WTC11 (cell line): Measurements from ENCODE around the gene C10orf90. TPM values are rescaled to one million over a fixed set of nuclear protein-coding genes. Genes with fewer than 3 reads are reported as not detected.

ENCODE experiments used
- ATAC-seq: fragments of 200-7000 bp; cut with Tn5 transposase; 2 replicates; pipeline ENCODE4 v1.10.0; 2021; ENCODE audit warnings: mild to moderate bottlenecking, moderate library complexity
- CTCF ChIA-PET: fragments of 300-600 bp; sonication (Branson Sonifier 250); formaldehyde crosslinking; loops from one replicate; lab custom pipeline; 2021; ENCODE audit warnings: antibody characterized with exemption; lab: Charles Lee
- POLR2A ChIA-PET: fragments of 350-600 bp; sonication (Branson Sonifier 250); formaldehyde crosslinking; loops from one replicate; lab custom pipeline; 2021; ENCODE audit warnings: antibody characterized with exemption; lab: Charles Lee
- DNase-seq: peaks from one replicate; pipeline ENCODE4 v3.0.0; 2021; ENCODE audit warnings: low spot score
- H3K27ac Mint-ChIP-seq: 2 replicates; pipeline ENCODE4 v1.8.0; 2021; ENCODE audit warnings: mixed read lengths
- H3K27me3 Mint-ChIP-seq: 2 replicates; pipeline ENCODE4 v1.8.0; 2021; ENCODE audit warnings: low read depth, mild to moderate bottlenecking, moderate library complexity, mixed read lengths
- H3K36me3 Mint-ChIP-seq: 2 replicates; pipeline ENCODE4 v1.8.0; 2021; ENCODE audit warnings: mixed read lengths
- H3K4me1 Mint-ChIP-seq: 2 replicates; pipeline ENCODE4 v1.8.0; 2022; ENCODE audit warnings: mixed read lengths
- H3K4me3 Mint-ChIP-seq: 2 replicates; pipeline ENCODE4 v1.8.0; 2021; ENCODE audit warnings: mild to moderate bottlenecking, moderate library complexity, mixed read lengths
- H3K9me3 Mint-ChIP-seq: 2 replicates; pipeline ENCODE4 v1.8.0; 2021; ENCODE audit warnings: mixed read lengths
- AFF4 ChIP-seq: sonication (generic); formaldehyde crosslinking; IDR thresholded peaks from 2 replicates; pipeline ENCODE4 v1.8.1; 2023; ENCODE audit warnings: mild to moderate bottlenecking, missing genetic modification reagents, borderline replicate concordance
- ATF3 ChIP-seq: sonication (generic); formaldehyde crosslinking; conservative IDR thresholded peaks from 2 replicates; pipeline ENCODE4 v1.8.1; 2022; ENCODE audit warnings: mild to moderate bottlenecking, missing genetic modification reagents
- E2F4 ChIP-seq: sonication (generic); formaldehyde crosslinking; IDR thresholded peaks from 2 replicates; pipeline ENCODE4 v1.8.1; 2022; ENCODE audit warnings: low read depth, mild to moderate bottlenecking, moderate library complexity, missing genetic modification reagents, borderline replicate concordance
- FOXJ3 ChIP-seq: sonication (generic); formaldehyde crosslinking; IDR thresholded peaks from 2 replicates; pipeline ENCODE4 v1.9.0; 2021; ENCODE audit warnings: missing genetic modification reagents, mild to moderate bottlenecking, borderline replicate concordance
- FOXP4 ChIP-seq: sonication (generic); formaldehyde crosslinking; IDR thresholded peaks from 2 replicates; pipeline ENCODE4 v1.8.0; 2022; ENCODE audit warnings: mild to moderate bottlenecking, missing genetic modification reagents
- MAX ChIP-seq: sonication (generic); formaldehyde crosslinking; IDR thresholded peaks from 2 replicates; pipeline ENCODE4 v1.8.0; 2022; ENCODE audit warnings: mild to moderate bottlenecking, missing genetic modification reagents
- NR3C1 ChIP-seq: sonication (generic); formaldehyde crosslinking; conservative IDR thresholded peaks from 2 replicates; pipeline ENCODE4 v1.8.1; 2023; ENCODE audit warnings: low read depth, mild to moderate bottlenecking, missing genetic modification reagents
- PRRX2 ChIP-seq: fragments of 250-450 bp; sonication (Bioruptor Pico); IDR thresholded peaks from 2 replicates; pipeline ENCODE4 v1.8.0; 2021; ENCODE audit warnings: mild to moderate bottlenecking
- SMAD4 ChIP-seq: sonication (generic); formaldehyde crosslinking; IDR thresholded peaks from 2 replicates; pipeline ENCODE4 v1.8.0; 2022; ENCODE audit warnings: mild to moderate bottlenecking, missing genetic modification reagents
- USF2 ChIP-seq: sonication (generic); formaldehyde crosslinking; IDR thresholded peaks from 2 replicates; pipeline ENCODE4 v1.8.1; 2023; ENCODE audit warnings: mild to moderate bottlenecking, missing genetic modification reagents, moderate library complexity
- ZNF121 ChIP-seq: sonication (generic); formaldehyde crosslinking; IDR thresholded peaks from 2 replicates; pipeline ENCODE4 v1.8.0; 2023; ENCODE audit warnings: missing genetic modification reagents
- ZNF219 ChIP-seq: sonication (generic); formaldehyde crosslinking; IDR thresholded peaks from 2 replicates; pipeline ENCODE4 v1.8.0; 2023; ENCODE audit warnings: missing genetic modification reagents, mild to moderate bottlenecking, borderline replicate concordance
- ZNF281 ChIP-seq: sonication (generic); formaldehyde crosslinking; IDR thresholded peaks from 2 replicates; pipeline ENCODE4 v1.8.0; 2023; ENCODE audit warnings: mild to moderate bottlenecking, missing genetic modification reagents
- ZNF396 ChIP-seq: fragments of 250-450 bp; sonication (Bioruptor Pico); IDR thresholded peaks from 2 replicates; pipeline ENCODE4 v1.8.0; 2021; ENCODE audit warnings: mild to moderate bottlenecking, moderate library complexity, borderline replicate concordance
- ZNF416 ChIP-seq: fragments of 250-450 bp; sonication (Bioruptor Pico); IDR thresholded peaks from 2 replicates; pipeline ENCODE4 v1.9.0; 2021; ENCODE audit warnings: mild to moderate bottlenecking, inconsistent platforms
- ZNF423 ChIP-seq: fragments of 250-450 bp; sonication (Bioruptor Pico); IDR thresholded peaks from 2 replicates; pipeline ENCODE4 v2.1.2; 2022; ENCODE audit warnings: mild to moderate bottlenecking, moderate library complexity
- total RNA-seq: library from RNA; stranded (reverse); gene quantifications from 3 replicates; pipeline ENCODE4 v1.2.3, GENCODE V29; 2021

The C10orf90 gene
- total RNA-seq, 1 experiment from 2014 or later: 0.85 TPM

- CTCF ChIA-PET: no interaction called here
- peaks cover 16% of the 10 kb centered on the region for H3K9me3 Mint-ChIP-seq
- DNase-seq: no peak
- TF ChIP-seq ATF3 (no peak), SMAD4 (CRISPR knock-in tag) (no peak), ZNF423 (CRISPR knock-in tag) (no peak)
- H3K27me3 Mint-ChIP-seq: peaks cover 6% of the 10 kb centered on the region; the same call in 1 of the 2 replicates
- POLR2A ChIA-PET: no interaction called here
- no peak overlapping the region for H3K27ac Mint-ChIP-seq
- peaks cover 8% of the 10 kb centered on the region for H3K4me1 Mint-ChIP-seq
- no peak for ATAC-seq
- H3K4me3 Mint-ChIP-seq: no peak overlapping the region
- H3K36me3 Mint-ChIP-seq: peaks cover 2% of the 10 kb centered on the region; the same call in 1 of the 2 replicates
Measured at GRCh38 chr10:126701526-126701925, 31.0 kb upstream of the C10orf90 start.

- H3K27ac Mint-ChIP-seq: no peak overlapping the region
- peaks cover 50% of the 10 kb centered on the region for H3K9me3 Mint-ChIP-seq
- TF ChIP-seq FOXP4 (CRISPR knock-in tag): no peak
- TF ChIP-seq USF2 (CRISPR knock-in tag): no peak
- TF ChIP-seq ZNF416 (CRISPR knock-in tag): no peak
- no peak for TF ChIP-seq ZNF121
- no peak for TF ChIP-seq NR3C1
- no peak for TF ChIP-seq ZNF281 (CRISPR knock-in tag)
- ChIA-PET CTCF (no interaction called here), POLR2A (no interaction called here)
- DNase-seq (no peak), ATAC-seq (no peak)
- H3K4me3 Mint-ChIP-seq: no peak overlapping the region
- peaks cover 30% of the 10 kb centered on the region for H3K36me3 Mint-ChIP-seq
- peaks cover 3% of the 10 kb centered on the region; the same call in 1 of the 2 replicates for H3K27me3 Mint-ChIP-seq
- H3K4me1 Mint-ChIP-seq: peaks cover 7% of the 10 kb centered on the region; the same call in 1 of the 2 replicates
Measured at GRCh38 chr10:126696684-126697083, 26.2 kb upstream of the C10orf90 start.

- Mint-ChIP-seq H3K4me3 (no peak overlapping the region), H3K9me3 (peaks cover 56% of the 10 kb centered on the region), H3K27me3 (no peaks in the 10 kb centered on the region; the same call in 1 of the 2 replicates), H3K4me1 (peaks cover 46% of the 10 kb centered on the region), H3K36me3 (peaks cover 35% of the 10 kb centered on the region), H3K27ac (peak overlapping the region; percentile 90; the same call in 1 of the 2 replicates)
- ChIA-PET CTCF (no interaction called here), POLR2A (no interaction called here)
- DNase-seq: no peak
- ATAC-seq: no peak
- TF ChIP-seq ZNF219 (CRISPR knock-in tag): no peak
- no peak for TF ChIP-seq ZNF396 (CRISPR knock-in tag)
- no peak for TF ChIP-seq MAX (CRISPR knock-in tag)
- TF ChIP-seq E2F4 (CRISPR knock-in tag): no peak
- TF ChIP-seq USF2 (CRISPR knock-in tag): no peak
- TF ChIP-seq FOXJ3 (CRISPR knock-in tag): no peak
- TF ChIP-seq PRRX2 (CRISPR knock-in tag): no peak
- TF ChIP-seq AFF4 (CRISPR knock-in tag): no peak
- no peak for TF ChIP-seq ZNF281 (CRISPR knock-in tag)
Measured at GRCh38 chr10:126691456-126691855, 21.0 kb upstream of the C10orf90 start.
